Skeletal muscle tissue (tissue), 4 donors: ENCODE measurements around the gene SLC19A1. TPM values are rescaled to one million over a fixed set of nuclear protein-coding genes. Genes with fewer than 3 reads are reported as not detected.

Experiments used
- H3K27ac ChIP-seq: one replicate; pipeline ENCODE4 v1.7.0; 2013; ENCODE audit warnings: mild to moderate bottlenecking, low read depth, low read length, inconsistent platforms
- H3K27me3 ChIP-seq, 3 donors: one replicate each; pipeline ENCODE4 v1.7.0; 2013; ENCODE audit warnings: low read length in 3 of 3; ENCODE audit not compliant: control insufficient read depth in 3 of 3, insufficient read depth in 3 of 3
- H3K36me3 ChIP-seq, 3 donors: one replicate each; pipeline ENCODE4 v1.7.0; 2013; ENCODE audit warnings: low read length in 3 of 3; ENCODE audit not compliant: control insufficient read depth in 3 of 3, insufficient read depth in 3 of 3
- H3K4me1 ChIP-seq, 3 donors: one replicate each; pipeline ENCODE4 v1.7.0; 2013; ENCODE audit warnings: low read length in 3 of 3, mild to moderate bottlenecking in 3 of 3; ENCODE audit not compliant: control insufficient read depth in 3 of 3, insufficient read depth in 3 of 3
- H3K4me3 ChIP-seq, 3 donors: one replicate each; pipeline ENCODE4 v1.7.0; 2013; ENCODE audit warnings: low read length in 3 of 3
- H3K9ac ChIP-seq, 3 donors: one replicate each; pipeline ENCODE4 v1.7.0; 2013; ENCODE audit warnings: low read length in 3 of 3, mild to moderate bottlenecking in 3 of 3, moderate library complexity in 2 of 3, low read depth in 1 of 3
- H3K9me3 ChIP-seq, 3 donors: one replicate each; pipeline ENCODE4 v1.7.0; 2013; ENCODE audit warnings: low read length in 3 of 3; ENCODE audit not compliant: control insufficient read depth in 3 of 3
- total RNA-seq: library from RNA; depleted of rRNA; stranded (reverse); fragments of >200 nt; gene quantifications from one replicate; pipeline ENCODE4 v1.2.3, GENCODE V29; 2014
- donor health status: Osteomylitis.

Gene SLC19A1
- total RNA-seq, 1 donor from 2014 or later = 4.7 TPM

DNA sequence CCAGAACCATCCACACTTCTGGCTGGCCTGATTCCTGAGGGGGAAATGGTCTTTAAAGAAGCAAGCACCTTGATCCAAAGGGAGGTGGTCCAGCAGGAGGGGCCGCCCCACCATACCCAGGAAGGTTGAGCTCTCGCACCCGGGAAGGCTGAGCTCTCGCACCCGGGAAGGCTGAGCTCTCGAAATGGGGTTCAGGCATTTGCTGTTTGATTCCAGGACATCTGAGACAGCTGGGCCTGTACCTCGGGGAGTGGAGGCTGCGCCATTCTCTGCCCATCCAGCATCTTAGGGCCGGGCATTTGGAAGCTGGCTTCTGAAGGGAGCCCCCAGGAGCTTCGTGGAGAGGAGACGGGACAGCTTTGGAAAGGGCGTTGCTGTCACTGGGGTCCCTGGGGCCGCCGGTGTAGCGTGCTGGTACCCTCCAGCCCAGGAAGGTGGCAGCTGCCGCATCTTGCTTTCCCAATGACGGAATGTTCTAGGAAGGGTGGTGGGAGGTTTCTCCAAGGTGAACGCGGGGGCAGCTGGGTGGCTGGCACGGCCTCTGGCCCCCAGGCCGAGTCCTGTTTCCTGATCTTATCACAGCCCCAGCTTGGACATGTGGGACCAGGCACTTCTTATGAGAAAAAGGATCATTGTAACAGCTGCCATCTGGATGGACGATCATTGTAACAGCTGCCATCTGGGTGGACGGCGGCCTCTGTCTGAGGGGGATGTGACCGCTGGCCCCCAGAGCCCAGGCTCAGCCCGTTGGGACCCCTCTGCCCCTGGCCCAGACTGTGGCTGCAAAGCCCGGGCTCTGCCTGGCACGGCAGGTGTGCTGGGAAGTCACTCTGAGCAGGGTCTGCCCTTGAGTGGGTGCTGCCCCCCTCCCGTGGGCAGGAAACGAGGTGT, 75.7 kb downstream of the SLC19A1 start:
- peaks cover 0 to 2% (median 2%) of the 10 kb centered on the region in 3 donors for H3K9me3 ChIP-seq
- H3K36me3 ChIP-seq = no peaks in the 10 kb centered on the region
- H3K27me3 ChIP-seq = peaks cover 6 to 10% (median 8%) of the 10 kb centered on the region in 3 donors
- H3K27ac ChIP-seq = no peak overlapping the region
- H3K4me1 ChIP-seq = peaks cover 6 to 15% (median 9%) of the 10 kb centered on the region in 3 donors
- H3K4me3 ChIP-seq = no peak overlapping the region
- H3K9ac ChIP-seq = no peak overlapping the region

DNA sequence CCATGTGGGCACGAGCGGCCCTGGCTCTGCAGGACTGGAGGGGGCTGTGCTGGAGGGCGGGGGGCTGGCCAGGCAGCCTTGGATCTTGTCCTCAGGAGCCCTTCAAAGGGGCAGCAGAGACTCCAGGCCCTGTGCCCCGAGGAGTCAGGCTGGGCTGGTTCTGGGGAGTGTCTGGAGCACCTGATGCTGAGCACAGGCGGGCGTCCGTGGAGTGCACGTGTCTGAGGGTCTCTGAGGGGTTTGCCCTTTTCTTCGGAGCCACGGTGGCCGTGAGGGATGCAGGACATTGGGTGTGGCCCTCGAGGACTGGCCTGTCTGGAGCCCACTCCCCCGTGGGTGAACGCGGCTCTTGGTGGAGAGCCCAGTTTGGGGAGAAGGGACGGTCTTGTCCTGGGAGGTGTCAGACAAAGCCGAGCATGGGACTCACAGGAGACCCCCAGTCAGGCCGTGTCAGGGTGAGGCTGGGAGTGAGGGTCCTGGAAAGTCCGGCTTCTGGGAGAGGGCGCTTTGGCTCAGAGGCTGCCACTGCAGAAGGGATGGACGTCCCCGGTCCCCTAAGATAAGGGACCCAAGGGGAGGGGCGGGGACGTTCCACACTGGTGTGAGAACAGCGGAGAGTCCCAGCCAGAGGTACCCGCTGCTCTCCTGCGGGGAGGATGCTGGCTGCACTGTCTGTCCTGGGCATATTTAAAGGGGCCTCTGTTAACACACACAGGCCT, 76.5 kb downstream of the SLC19A1 start:
- Histone ChIP-seq H3K9me3 (peaks cover 0 to 5% (median 2%) of the 10 kb centered on the region in 3 donors), H3K4me1 (peaks cover 2 to 9% (median 3%) of the 10 kb centered on the region in 3 donors), H3K9ac (no peak overlapping the region), H3K4me3 (no peak overlapping the region), H3K36me3 (no peaks in the 10 kb centered on the region), H3K27ac (no peak overlapping the region), H3K27me3 (peaks cover 6 to 10% (median 8%) of the 10 kb centered on the region in 3 donors)

GRCh38 chr21:45465105-45465504, 77.1 kb downstream of the SLC19A1 start:
- H3K9me3 ChIP-seq = peaks cover 0 to 5% (median 2%) of the 10 kb centered on the region in 3 donors
- no peak overlapping the region for H3K4me3 ChIP-seq
- H3K36me3 ChIP-seq = no peaks in the 10 kb centered on the region
- H3K4me1 ChIP-seq = peaks cover 0 to 6% (median 0%) of the 10 kb centered on the region in 3 donors
- no peak overlapping the region for H3K27ac ChIP-seq
- no peak overlapping the region for H3K9ac ChIP-seq
- peaks cover 8 to 10% (median 8%) of the 10 kb centered on the region in 3 donors for H3K27me3 ChIP-seq

DNA sequence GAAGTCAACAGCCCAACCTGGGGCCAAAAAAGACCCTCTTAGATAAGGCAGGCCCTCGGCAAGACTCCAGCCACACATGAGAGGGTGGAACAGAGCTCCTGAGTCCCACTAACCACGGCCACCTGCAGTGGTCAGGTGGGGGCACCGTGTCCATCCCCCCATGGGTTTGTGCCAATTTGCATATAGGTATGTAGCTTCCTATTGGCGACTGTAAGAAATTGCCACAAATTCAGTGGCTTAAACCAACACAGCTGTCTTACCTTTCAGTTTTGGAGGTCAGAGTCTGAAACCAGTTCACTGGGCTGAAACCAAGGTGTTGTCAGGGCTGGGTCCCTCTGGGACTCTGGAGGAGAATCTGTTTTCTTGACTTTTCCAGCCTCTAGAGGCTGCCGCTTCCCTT, 77.9 kb downstream of the SLC19A1 start:
- H3K36me3 ChIP-seq = no peaks in the 10 kb centered on the region
- no peak overlapping the region for H3K4me3 ChIP-seq
- H3K9ac ChIP-seq = no peak overlapping the region
- no peak overlapping the region for H3K27ac ChIP-seq
- peaks cover 0 to 5% (median 2%) of the 10 kb centered on the region in 3 donors for H3K9me3 ChIP-seq
- no peaks in the 10 kb centered on the region for H3K4me1 ChIP-seq
- H3K27me3 ChIP-seq = peaks cover 8 to 10% (median 9%) of the 10 kb centered on the region in 3 donors

- Histone ChIP-seq H3K4me1 (peaks cover 0 to under 1% (median 0%) of the 10 kb centered on the region in 3 donors), H3K9ac (no peak overlapping the region), H3K9me3 (peaks cover 0 to 5% (median 2%) of the 10 kb centered on the region in 3 donors), H3K36me3 (no peaks in the 10 kb centered on the region), H3K27me3 (peaks cover 9 to 11% (median 10%) of the 10 kb centered on the region in 3 donors), H3K4me3 (no peak overlapping the region), H3K27ac (no peak overlapping the region)
Observed at GRCh38 chr21:45463871-45464270, 78.4 kb downstream of the SLC19A1 start.

DNA sequence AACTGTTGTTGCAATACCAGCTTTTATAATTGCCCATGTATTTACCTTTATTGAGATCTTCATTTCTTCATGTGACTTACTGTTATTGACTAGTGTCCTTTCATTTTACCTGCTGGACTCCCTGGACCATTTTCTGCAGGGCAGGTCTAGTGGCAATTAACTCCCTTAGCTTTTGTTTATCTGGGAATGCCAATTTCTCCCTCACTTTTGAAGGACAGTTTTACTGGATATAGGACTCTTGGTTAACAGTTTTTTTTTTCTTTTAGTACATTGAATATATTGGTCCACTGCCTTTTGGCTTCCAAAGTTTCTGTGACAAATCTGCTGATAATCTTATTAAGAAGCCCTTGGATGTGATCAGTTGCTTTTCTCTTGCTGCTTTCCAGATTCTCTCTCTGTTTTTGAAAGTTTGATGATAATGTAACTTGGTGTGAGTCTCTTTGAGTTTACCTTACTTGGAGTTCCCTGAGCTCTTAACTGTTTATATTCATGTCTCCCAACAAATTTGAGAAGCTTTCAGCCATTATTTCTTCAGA, 80.4 kb downstream of the SLC19A1 start:
- H3K9ac ChIP-seq = no peak overlapping the region
- H3K4me3 ChIP-seq = no peak overlapping the region
- H3K9me3 ChIP-seq = peaks cover 0 to 5% (median 2%) of the 10 kb centered on the region in 3 donors
- H3K27ac ChIP-seq = no peak overlapping the region
- H3K27me3 ChIP-seq = peaks cover 17 to 21% (median 20%) of the 10 kb centered on the region in 3 donors
- no peaks in the 10 kb centered on the region for H3K36me3 ChIP-seq
- H3K4me1 ChIP-seq = peaks cover 4 to 7% (median 6%) of the 10 kb centered on the region in 3 donors

- Histone ChIP-seq H3K27me3 (peaks cover 18 to 21% (median 19%) of the 10 kb centered on the region in 3 donors), H3K27ac (no peak overlapping the region), H3K9ac (no peak overlapping the region), H3K4me3 (no peak overlapping the region), H3K4me1 (peaks cover 4 to 7% (median 6%) of the 10 kb centered on the region in 3 donors), H3K36me3 (no peaks in the 10 kb centered on the region), H3K9me3 (peaks cover 0 to 5% (median 2%) of the 10 kb centered on the region in 3 donors)
Observed at GRCh38 chr21:45461369-45461750, 80.9 kb downstream of the SLC19A1 start.

GRCh38 chr21:45460611-45461368, 81.5 kb downstream of the SLC19A1 start:
- Histone ChIP-seq H3K36me3 (no peaks in the 10 kb centered on the region), H3K9ac (no peak overlapping the region), H3K4me1 (peaks cover 4 to 8% (median 7%) of the 10 kb centered on the region in 3 donors), H3K27me3 (peaks cover 16 to 23% (median 17%) of the 10 kb centered on the region in 3 donors), H3K27ac (no peak overlapping the region), H3K4me3 (no peak overlapping the region), H3K9me3 (peaks cover 0 to 5% (median 2%) of the 10 kb centered on the region in 3 donors)

DNA sequence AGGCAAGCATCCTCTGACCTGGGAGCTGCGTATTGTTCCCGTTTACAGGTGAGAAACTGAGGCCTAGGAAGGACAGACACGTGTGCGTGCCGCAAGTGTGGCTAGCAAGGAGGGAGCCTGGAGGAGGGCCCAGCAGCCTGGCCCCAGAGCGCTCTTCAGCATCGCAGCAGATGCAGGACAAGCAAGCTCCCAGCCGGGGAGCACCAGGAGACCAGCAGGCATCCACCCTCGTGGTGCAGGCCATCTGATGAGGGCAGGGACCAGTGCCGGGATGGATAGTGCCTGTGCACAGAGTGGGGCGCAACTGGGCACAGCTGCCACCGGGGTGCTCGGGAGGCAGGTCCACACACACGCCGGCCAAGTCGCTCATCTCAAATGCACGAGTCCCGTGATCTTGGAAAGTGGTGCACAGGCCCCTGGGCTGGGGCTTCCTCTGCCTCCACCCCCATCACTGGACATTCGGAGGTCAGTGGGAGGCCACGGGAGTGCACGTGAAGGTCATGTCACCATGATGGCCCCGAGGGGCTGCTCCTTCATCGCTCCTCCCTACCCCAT, 82.2 kb downstream of the SLC19A1 start:
- Histone ChIP-seq H3K9me3 (peaks cover 0 to 5% (median 2%) of the 10 kb centered on the region in 3 donors), H3K36me3 (no peaks in the 10 kb centered on the region), H3K27ac (no peak overlapping the region), H3K4me3 (no peak overlapping the region), H3K4me1 (peaks cover 6 to 14% (median 10%) of the 10 kb centered on the region in 3 donors), H3K9ac (no peak overlapping the region), H3K27me3 (peaks cover 15 to 28% (median 19%) of the 10 kb centered on the region in 3 donors)
